GM19193 (cell line): Measurements from ENCODE around the gene CRYBG2.

Source experiments
- POLR2A ChIP-seq: IDR thresholded peaks from 4 replicates; pipeline ENCODE4 v1.6.1; 2011; ENCODE audit not compliant: insufficient read depth, insufficient read length; ENCODE audit errors: extremely low read depth

Gene CRYBG2

GRCh38 chr1:26278724-26279455 is 75.0 kb downstream of the CRYBG2 start:
- TF ChIP-seq POLR2A, result no peak

DNA sequence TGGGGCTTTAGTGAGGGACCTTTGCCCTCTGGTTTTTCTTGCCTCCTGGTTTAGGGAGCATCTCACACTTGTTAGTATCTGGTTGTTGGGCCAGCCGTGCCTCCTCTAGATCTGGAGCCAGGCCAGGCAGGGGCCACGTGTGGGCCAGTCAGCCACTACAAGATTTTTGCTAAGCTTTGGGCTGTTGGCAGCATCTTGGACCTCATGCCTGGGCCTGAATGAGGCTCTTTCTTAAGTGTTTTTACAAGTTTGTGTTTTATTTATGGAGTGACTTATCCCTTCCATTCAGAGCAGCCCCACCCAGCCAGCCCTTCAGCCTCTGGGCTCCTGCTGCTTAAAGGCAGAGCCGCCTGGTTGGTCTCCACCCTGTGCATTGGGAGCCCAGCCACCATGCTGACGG is 75.6 kb downstream of the CRYBG2 start:
- no peak for TF ChIP-seq POLR2A

- TF ChIP-seq POLR2A, result no peak
Observed at GRCh38 chr1:26277719-26278118, 76.2 kb downstream of the CRYBG2 start.

DNA sequence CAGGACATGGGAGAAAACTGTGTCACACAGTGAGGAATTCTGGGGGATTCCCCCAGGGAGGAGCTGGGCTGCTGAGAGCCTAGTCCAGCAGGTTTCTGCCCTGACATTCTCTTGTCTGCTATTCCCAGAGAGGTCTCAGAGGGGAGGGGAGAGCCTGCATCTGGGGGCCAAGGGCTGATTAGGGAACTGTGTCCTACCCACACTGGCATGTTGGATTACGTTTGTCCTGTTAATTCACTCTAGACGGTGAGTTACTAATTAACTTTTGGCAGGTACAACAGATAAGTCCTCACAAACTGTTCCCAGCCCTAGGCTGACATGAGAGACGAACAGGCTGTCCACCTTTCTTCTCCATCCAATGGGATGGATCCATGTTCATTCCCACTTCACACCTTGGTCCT is 76.7 kb downstream of the CRYBG2 start:
- TF ChIP-seq POLR2A, result no peak

DNA sequence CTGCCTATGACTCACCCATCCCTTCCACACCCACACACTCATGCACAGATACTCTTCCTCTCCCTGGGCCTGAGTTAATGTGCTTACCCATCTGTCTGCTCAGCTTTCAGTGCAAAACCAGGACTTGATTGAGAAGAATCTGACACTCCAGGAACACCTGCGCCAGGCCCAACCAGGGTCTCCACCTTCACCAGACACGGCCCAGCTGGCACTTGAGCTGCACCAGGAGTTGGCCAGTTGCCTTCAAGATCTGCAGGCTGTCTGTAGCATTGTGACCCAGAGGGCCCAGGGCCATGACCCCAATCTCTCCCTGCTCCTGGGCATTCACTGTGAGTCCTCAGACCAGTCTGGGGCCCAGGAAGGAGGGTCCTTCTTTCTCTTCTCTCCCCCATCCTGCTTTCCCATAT is 77.5 kb downstream of the CRYBG2 start:
- no peak for TF ChIP-seq POLR2A

- no peak for TF ChIP-seq POLR2A
Observed at GRCh38 chr1:26275580-26276431, 78.1 kb downstream of the CRYBG2 start.

- no peak for TF ChIP-seq POLR2A
Observed at GRCh38 chr1:26274801-26275425, 79.0 kb downstream of the CRYBG2 start.
